ENCODE results near the gene SLC10A3. TPM values are rescaled to one million over a fixed set of nuclear protein-coding genes. Genes with fewer than 3 reads are reported as not detected.
"Not testable (repeated sequence)": the region's sequence is repeated elsewhere in the genome, so short reads cannot be mapped to it uniquely, and the experiment has no call there.

Gene SLC10A3
- total and polyA plus RNA-seq, 2 of the 13 experiments (the other 11 are each of a cell fraction or from before 2014, with no cell fraction given), result 10.1 to 11.5 TPM

DNA sequence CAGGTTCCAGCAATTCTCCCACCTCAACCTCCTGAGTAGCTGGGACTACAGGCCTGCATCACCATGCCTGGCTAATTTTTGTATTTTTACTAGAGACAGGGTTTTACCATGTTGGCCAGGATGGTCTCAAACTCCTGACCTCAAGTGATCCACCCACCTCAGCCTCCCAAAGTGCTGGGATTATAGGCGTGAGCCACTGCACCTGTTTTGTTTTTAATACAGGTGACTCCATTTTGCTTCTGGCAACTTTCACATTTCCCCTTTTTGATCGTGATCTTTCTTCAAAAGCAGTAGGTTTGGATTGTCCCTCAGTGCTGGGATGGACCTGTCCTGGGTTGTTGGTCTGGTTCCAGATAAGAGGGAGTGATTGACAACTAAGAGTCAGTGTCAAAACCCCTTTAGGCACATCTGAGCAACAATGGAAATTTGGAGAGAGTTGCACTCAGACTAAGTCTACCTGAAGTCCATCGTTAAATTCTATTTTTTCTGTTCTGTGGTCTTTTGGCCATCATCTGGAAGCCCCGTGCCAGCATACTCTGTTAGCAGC is 6.2 kb upstream of the SLC10A3 start:
- POLR2A ChIA-PET, result interaction anchor here (0.7 kb wide), 1 partner anchor 45 kb away, joined by 3 read pairs; no protein-coding TSS in a partner anchor
- in situ Hi-C loops (cut with HindIII; ENCODE audit: extremely low pct_ligation_motif_present, low pct_unique_long_range_greater_than_20kb); CTCF ChIA-PET (ENCODE audit: low intra/inter-chr PET ratio, low total read pairs); ATAC-seq; H3K27me3 ChIP-seq (ENCODE audit: control insufficient read depth in 1 of 2, insufficient read depth in 2 of 2, low read length in 2 of 2); intact Hi-C loops (cut with micrococcal nuclease; ENCODE audit: unreplicated experiment); H3K79me2 ChIP-seq (ENCODE audit: insufficient read depth, low read length); H3K4me2 ChIP-seq (ENCODE audit: low read depth, low read length); BruUV-seq (replicated peaks); H3K9ac ChIP-seq (ENCODE audit: insufficient read depth, low read depth, low read length); FAIRE-seq; H3K27ac ChIP-seq (ENCODE audit: extremely low read length, insufficient read depth, low read length); H4K20me1 ChIP-seq (ENCODE audit: insufficient read depth, low read length); H2AFZ ChIP-seq (ENCODE audit: low read length); DNase-seq (ENCODE audit: low spot score); H3K36me3 ChIP-seq (replicated peaks in 1 of 2; ENCODE audit: control insufficient read depth in 1 of 2, insufficient read depth in 2 of 2, low read length in 2 of 2); H3K4me1 ChIP-seq (ENCODE audit: insufficient read depth, low read length); H3K4me3 ChIP-seq (replicated peaks in 1 of 3; ENCODE audit: insufficient read depth in 1 of 3, low read depth in 2 of 3, low read length in 3 of 3); H3K9me3 ChIP-seq (ENCODE audit: low read length): not testable (repeated sequence)
- 22% methylated on average over 3 of the region's 4 CpGs for WGBS (ENCODE audit: low lambda C conversion rate)

DNA sequence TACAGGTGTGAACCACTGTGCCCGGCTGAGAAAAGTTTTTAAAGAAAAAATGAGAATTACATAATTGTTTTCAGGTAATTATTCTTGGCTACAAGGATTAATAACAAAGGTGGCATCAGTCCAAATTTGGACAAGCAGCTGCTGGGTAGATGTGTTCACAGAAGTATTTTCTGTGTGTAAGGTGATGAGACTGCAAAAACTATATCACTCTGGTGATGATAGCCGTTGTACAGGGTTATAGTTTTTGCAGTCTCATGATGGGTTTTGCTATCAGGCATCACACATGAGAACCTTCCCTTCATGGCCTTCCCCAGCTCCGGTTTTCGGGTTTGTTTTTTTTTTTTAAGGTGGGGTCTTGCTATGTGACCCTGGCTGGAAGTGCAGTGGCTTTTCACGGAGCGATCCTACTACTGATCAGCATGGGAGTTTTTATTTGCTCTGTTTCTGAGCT is 5.1 kb upstream of the SLC10A3 start:
- FAIRE-seq (no peak), DNase-seq (ENCODE audit: low spot score) (no peak), ATAC-seq (no peak)
- no peak overlapping the region for H3K4me3 ChIP-seq (replicated peaks in 1 of 3; ENCODE audit: insufficient read depth in 1 of 3, low read depth in 2 of 3, low read length in 3 of 3)
- H3K27me3 ChIP-seq (ENCODE audit: control insufficient read depth in 1 of 2, insufficient read depth in 2 of 2, low read length in 2 of 2), result no peaks in the 10 kb centered on the region
- no peaks in the 10 kb centered on the region for H3K79me2 ChIP-seq (ENCODE audit: insufficient read depth, low read length)
- WGBS (ENCODE audit: low lambda C conversion rate), result 61% methylated on average over 6 of the region's 6 CpGs
- no peak overlapping the region for H2AFZ ChIP-seq (ENCODE audit: low read length)
- no peak overlapping the region for H3K27ac ChIP-seq (ENCODE audit: extremely low read length, insufficient read depth, low read length)
- POLR2A ChIA-PET, result no interaction called here
- H3K4me2 ChIP-seq (ENCODE audit: low read depth, low read length), result no peak overlapping the region
- no TSS peak for BruUV-seq (replicated peaks)
- no peaks in the 10 kb centered on the region for H3K36me3 ChIP-seq (replicated peaks in 1 of 2; ENCODE audit: control insufficient read depth in 1 of 2, insufficient read depth in 2 of 2, low read length in 2 of 2)
- intact Hi-C loops (cut with micrococcal nuclease; ENCODE audit: unreplicated experiment) (no loop called here), in situ Hi-C loops (cut with HindIII; ENCODE audit: extremely low pct_ligation_motif_present, low pct_unique_long_range_greater_than_20kb) (no loop called here)
- no peaks in the 10 kb centered on the region for H3K9me3 ChIP-seq (ENCODE audit: low read length)
- H4K20me1 ChIP-seq (ENCODE audit: insufficient read depth, low read length), result no peaks in the 10 kb centered on the region
- CTCF ChIA-PET (ENCODE audit: low intra/inter-chr PET ratio, low total read pairs), result no interaction called here
- no peak overlapping the region for H3K9ac ChIP-seq (ENCODE audit: insufficient read depth, low read depth, low read length)
- H3K4me1 ChIP-seq (ENCODE audit: insufficient read depth, low read length), result no peaks in the 10 kb centered on the region
- TF ChIP-seq ZNF430 (CRISPR knock-in tag; IDR thresholded peaks at IDR 0.05) (no peak), ZNF251 (CRISPR knock-in tag; IDR thresholded peaks at IDR 0.05) (no peak), TGIF2 (CRISPR knock-in tag; IDR thresholded peaks at IDR 0.05) (no peak), PHB2 (IDR thresholded peaks at IDR 0.05; ENCODE audit: partially characterized antibody) (no peak), SRSF1 (optimal IDR thresholded peaks at IDR 0.05; ENCODE audit: low read depth, low read length) (no peak), ZNF660 (CRISPR knock-in tag; IDR thresholded peaks at IDR 0.05; ENCODE audit: borderline replicate concordance, low read depth) (no peak), ATF7 (IDR thresholded peaks at IDR 0.05) (no peak), ATF7 (CRISPR knock-in tag; IDR thresholded peaks at IDR 0.05) (no peak), GABPA (IDR thresholded peaks at IDR 0.05; ENCODE audit: low read depth, low read length) (no peak), GABPA (CRISPR knock-in tag; IDR thresholded peaks at IDR 0.05; ENCODE audit: low read depth) (no peak), U2AF2 (IDR thresholded peaks at IDR 0.05; ENCODE audit: low read depth, low read length) (no peak), SIX1 (CRISPR knock-in tag; IDR thresholded peaks at IDR 0.05; ENCODE audit: borderline replicate concordance) (no peak), ATM (IDR thresholded peaks at IDR 0.05; ENCODE audit: borderline replicate concordance) (no peak), CHCHD3 (CRISPR knock-in tag; IDR thresholded peaks at IDR 0.05) (no peak)
- TF ChIP-seq, protein P1, sequence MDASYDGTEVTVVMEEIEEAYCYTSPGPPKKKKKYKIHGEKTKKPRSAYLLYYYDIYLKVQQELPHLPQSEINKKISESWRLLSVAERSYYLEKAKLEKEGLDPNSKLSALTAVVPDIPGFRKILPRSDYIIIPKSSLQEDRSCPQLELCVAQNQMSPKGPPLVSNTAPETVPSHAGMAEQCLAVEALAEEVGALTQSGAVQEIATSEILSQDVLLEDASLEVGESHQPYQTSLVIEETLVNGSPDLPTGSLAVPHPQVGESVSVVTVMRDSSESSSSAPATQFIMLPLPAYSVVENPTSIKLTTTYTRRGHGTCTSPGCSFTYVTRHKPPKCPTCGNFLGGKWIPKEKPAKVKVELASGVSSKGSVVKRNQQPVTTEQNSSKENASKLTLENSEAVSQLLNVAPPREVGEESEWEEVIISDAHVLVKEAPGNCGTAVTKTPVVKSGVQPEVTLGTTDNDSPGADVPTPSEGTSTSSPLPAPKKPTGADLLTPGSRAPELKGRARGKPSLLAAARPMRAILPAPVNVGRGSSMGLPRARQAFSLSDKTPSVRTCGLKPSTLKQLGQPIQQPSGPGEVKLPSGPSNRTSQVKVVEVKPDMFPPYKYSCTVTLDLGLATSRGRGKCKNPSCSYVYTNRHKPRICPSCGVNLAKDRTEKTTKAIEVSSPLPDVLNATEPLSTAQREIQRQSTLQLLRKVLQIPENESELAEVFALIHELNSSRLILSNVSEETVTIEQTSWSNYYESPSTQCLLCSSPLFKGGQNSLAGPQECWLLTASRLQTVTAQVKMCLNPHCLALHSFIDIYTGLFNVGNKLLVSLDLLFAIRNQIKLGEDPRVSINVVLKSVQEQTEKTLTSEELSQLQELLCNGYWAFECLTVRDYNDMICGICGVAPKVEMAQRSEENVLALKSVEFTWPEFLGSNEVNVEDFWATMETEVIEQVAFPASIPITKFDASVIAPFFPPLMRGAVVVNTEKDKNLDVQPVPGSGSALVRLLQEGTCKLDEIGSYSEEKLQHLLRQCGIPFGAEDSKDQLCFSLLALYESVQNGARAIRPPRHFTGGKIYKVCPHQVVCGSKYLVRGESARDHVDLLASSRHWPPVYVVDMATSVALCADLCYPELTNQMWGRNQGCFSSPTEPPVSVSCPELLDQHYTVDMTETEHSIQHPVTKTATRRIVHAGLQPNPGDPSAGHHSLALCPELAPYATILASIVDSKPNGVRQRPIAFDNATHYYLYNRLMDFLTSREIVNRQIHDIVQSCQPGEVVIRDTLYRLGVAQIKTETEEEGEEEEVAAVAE (CRISPR knock-in tag; IDR thresholded peaks at IDR 0.05; ENCODE audit: borderline replicate concordance), result no peak
- TF ChIP-seq, protein P2, sequence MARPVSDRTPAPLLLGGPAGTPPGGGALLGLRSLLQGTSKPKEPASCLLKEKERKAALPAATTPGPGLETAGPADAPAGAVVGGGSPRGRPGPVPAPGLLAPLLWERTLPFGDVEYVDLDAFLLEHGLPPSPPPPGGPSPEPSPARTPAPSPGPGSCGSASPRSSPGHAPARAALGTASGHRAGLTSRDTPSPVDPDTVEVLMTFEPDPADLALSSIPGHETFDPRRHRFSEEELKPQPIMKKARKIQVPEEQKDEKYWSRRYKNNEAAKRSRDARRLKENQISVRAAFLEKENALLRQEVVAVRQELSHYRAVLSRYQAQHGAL (CRISPR knock-in tag; IDR thresholded peaks at IDR 0.05; ENCODE audit: not compliant biosample characterization), result no peak

Data from HepG2 (cell line).